Panc1 (cell line): Measurements from ENCODE around the gene OSGIN1. TPM values are rescaled to one million over a fixed set of nuclear protein-coding genes. Genes with fewer than 3 reads are reported as not detected.

ENCODE experiments used
- ATAC-seq: fragments of 200-7000 bp; cut with Tn5 transposase; 2 replicates; pipeline ENCODE4 v1.9.1; 2020; ENCODE audit warnings: mild to moderate bottlenecking, moderate library complexity
- BruUV-seq: library from RNA; stranded (reverse); fragments of 400-500 nt; replicated peaks from 2 replicates; lab custom pipeline; 2021; lab: Mats Ljungman, UMichigan
- CTCF ChIA-PET: fragments of 300-600 bp; sonication (Branson Sonifier 250); formaldehyde crosslinking; loops from one replicate; lab custom pipeline; 2022; ENCODE audit warnings: antibody characterized with exemption; lab: Charles Lee
- POLR2A ChIA-PET: fragments of 300-600 bp; sonication (Branson Sonifier 250); formaldehyde crosslinking; loops from one replicate; lab custom pipeline; 2022; ENCODE audit warnings: antibody characterized with exemption; lab: Charles Lee
- DNase-seq: peaks from one replicate; pipeline ENCODE4 v3.0.0-alpha.2; 2010; ENCODE audit warnings: low read depth, low spot score
- H3K27ac ChIP-seq: 2 replicates; pipeline ENCODE4 v1.5.1; 2011; ENCODE audit warnings: mild to moderate bottlenecking, low read length, inconsistent platforms
- H3K27me3 ChIP-seq: fragments of 200-500 bp; sonication (Bioruptor generic); 2 replicates; pipeline ENCODE4 v1.6.0; 2014; ENCODE audit warnings: low read length, inconsistent platforms; ENCODE audit not compliant: control insufficient read depth, insufficient read depth
- H3K36me3 ChIP-seq: fragments of 200-500 bp; sonication (Bioruptor generic); 2 replicates; pipeline ENCODE4 v1.5.1; 2014; ENCODE audit warnings: inconsistent platforms, mild to moderate bottlenecking, low read length, moderate library complexity; ENCODE audit not compliant: control insufficient read depth, insufficient read depth
- H3K4me1 ChIP-seq: 2 replicates; pipeline ENCODE4 v1.5.1; 2011; ENCODE audit warnings: inconsistent platforms, mild to moderate bottlenecking, low read length, moderate library complexity; ENCODE audit not compliant: control insufficient read depth, insufficient read depth
- H3K4me3 ChIP-seq, 2 experiments: 2 replicates each; pipeline ENCODE4 v1.5.1; 2011 to 2012; ENCODE audit warnings: low read depth in 2 of 2, low read length in 2 of 2, mild to moderate bottlenecking in 2 of 2, inconsistent platforms in 1 of 2, moderate library complexity in 1 of 2
- H3K9me3 ChIP-seq: fragments of 200-500 bp; sonication (Bioruptor generic); 2 replicates; pipeline ENCODE4 v1.5.1; 2014; ENCODE audit warnings: low read depth, mild to moderate bottlenecking, inconsistent platforms, low read length, moderate library complexity; ENCODE audit not compliant: control insufficient read depth, insufficient read depth
- CTCF ChIP-seq: fragments of 450-650 bp; IDR thresholded peaks from 2 replicates; pipeline ENCODE4 v1.5.1; 2017; ENCODE audit warnings: mild to moderate bottlenecking
- POLR2AphosphoS5 ChIP-seq: IDR thresholded peaks from 2 replicates; pipeline ENCODE4 v1.6.1; 2012; ENCODE audit warnings: mild to moderate bottlenecking, low read depth, low read length, moderate library complexity
- SIN3A ChIP-seq: IDR thresholded peaks from 2 replicates; pipeline ENCODE4 v1.6.1; 2012; ENCODE audit warnings: low read depth, mild to moderate bottlenecking, low read length, moderate library complexity, borderline replicate concordance; ENCODE audit not compliant: insufficient read depth
- TCF7L2 ChIP-seq: IDR thresholded peaks from 2 replicates; pipeline ENCODE4 v1.6.1; 2011; ENCODE audit warnings: mild to moderate bottlenecking, low read depth, low read length, inconsistent platforms
- in situ Hi-C: cut with HindIII; loops from 2 replicates; pipeline ENCODE4 v1.10.0; 2016; ENCODE audit warnings: low sequenced_read_pairs, low pct_unique_long_range_greater_than_20kb
- intact Hi-C: fragments of 100-400 bp; cut with micrococcal nuclease; formaldehyde crosslinking; loops from one replicate; pipeline ENCODE4 v1.10.0; 2022; ENCODE audit not compliant: unreplicated experiment
- total RNA-seq: library from RNA; stranded (reverse); gene quantifications from one replicate; pipeline ENCODE4 v1.2.1, GENCODE V29; 2021; ENCODE audit not compliant: unreplicated experiment
- TF ChIP-seq, protein P1 (sequence below), 2 experiments: IDR thresholded peaks; 2 replicates each; pipeline ENCODE4 v1.6.1; 2011 to 2012; ENCODE audit warnings: low read depth in 2 of 2, control low read depth in 1 of 2, low read length in 1 of 2, mild to moderate bottlenecking in 1 of 2, moderate library complexity in 1 of 2; ENCODE audit not compliant: insufficient read depth in 1 of 2

The OSGIN1 gene
- total RNA-seq, 1 experiment from 2014 or later = 4.9 TPM

- peaks cover 9% of the 10 kb centered on the region for H3K4me1 ChIP-seq
- no peak overlapping the region for H3K4me3 ChIP-seq
- no peak for DNase-seq
- no peak for TF ChIP-seq CTCF
- TF ChIP-seq, protein P1, sequence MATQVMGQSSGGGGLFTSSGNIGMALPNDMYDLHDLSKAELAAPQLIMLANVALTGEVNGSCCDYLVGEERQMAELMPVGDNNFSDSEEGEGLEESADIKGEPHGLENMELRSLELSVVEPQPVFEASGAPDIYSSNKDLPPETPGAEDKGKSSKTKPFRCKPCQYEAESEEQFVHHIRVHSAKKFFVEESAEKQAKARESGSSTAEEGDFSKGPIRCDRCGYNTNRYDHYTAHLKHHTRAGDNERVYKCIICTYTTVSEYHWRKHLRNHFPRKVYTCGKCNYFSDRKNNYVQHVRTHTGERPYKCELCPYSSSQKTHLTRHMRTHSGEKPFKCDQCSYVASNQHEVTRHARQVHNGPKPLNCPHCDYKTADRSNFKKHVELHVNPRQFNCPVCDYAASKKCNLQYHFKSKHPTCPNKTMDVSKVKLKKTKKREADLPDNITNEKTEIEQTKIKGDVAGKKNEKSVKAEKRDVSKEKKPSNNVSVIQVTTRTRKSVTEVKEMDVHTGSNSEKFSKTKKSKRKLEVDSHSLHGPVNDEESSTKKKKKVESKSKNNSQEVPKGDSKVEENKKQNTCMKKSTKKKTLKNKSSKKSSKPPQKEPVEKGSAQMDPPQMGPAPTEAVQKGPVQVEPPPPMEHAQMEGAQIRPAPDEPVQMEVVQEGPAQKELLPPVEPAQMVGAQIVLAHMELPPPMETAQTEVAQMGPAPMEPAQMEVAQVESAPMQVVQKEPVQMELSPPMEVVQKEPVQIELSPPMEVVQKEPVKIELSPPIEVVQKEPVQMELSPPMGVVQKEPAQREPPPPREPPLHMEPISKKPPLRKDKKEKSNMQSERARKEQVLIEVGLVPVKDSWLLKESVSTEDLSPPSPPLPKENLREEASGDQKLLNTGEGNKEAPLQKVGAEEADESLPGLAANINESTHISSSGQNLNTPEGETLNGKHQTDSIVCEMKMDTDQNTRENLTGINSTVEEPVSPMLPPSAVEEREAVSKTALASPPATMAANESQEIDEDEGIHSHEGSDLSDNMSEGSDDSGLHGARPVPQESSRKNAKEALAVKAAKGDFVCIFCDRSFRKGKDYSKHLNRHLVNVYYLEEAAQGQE (IDR thresholded peaks at IDR 0.05; ENCODE audit: insufficient read depth in 1 of 2, low read depth in 2 of 2, low read length in 1 of 2) = no peak
- TF ChIP-seq TCF7L2 = no peak
- TF ChIP-seq POLR2AphosphoS5 = no peak
- TF ChIP-seq SIN3A = no peak
- no peak for ATAC-seq
- POLR2A ChIA-PET = no interaction called here
- no peaks in the 10 kb centered on the region for H3K9me3 ChIP-seq
- intact Hi-C loops (no loop called here), in situ Hi-C loops (no loop called here)
- CTCF ChIA-PET = interaction anchor here (0.6 to 1.2 kb wide), 3 partner anchors 106 to 130 kb away, joined by 4 to 6 read pairs (median 6); no protein-coding TSS in a partner anchor
- no peaks in the 10 kb centered on the region; the same call in 1 of the 2 replicates for H3K36me3 ChIP-seq
- no peak overlapping the region for H3K27ac ChIP-seq
- BruUV-seq = no TSS peak
- H3K27me3 ChIP-seq = no peaks in the 10 kb centered on the region
Observed at GRCh38 chr16:83957296-83957855, 4.3 kb downstream of the OSGIN1 start.

- no TSS peak for BruUV-seq
- ATAC-seq (no peak), DNase-seq (no peak)
- intact Hi-C loops (no loop called here), in situ Hi-C loops (no loop called here)
- Histone ChIP-seq H3K27ac (no peak overlapping the region), H3K9me3 (no peaks in the 10 kb centered on the region), H3K4me3 (no peak overlapping the region), H3K4me1 (peaks cover 5% of the 10 kb centered on the region), H3K36me3 (no peaks in the 10 kb centered on the region; the same call in 1 of the 2 replicates), H3K27me3 (no peaks in the 10 kb centered on the region)
- ChIA-PET CTCF (interaction anchor here (0.6 kb wide), 1 partner anchor 131 kb away, joined by 6 read pairs; no protein-coding TSS in a partner anchor), POLR2A (no interaction called here)
- TF ChIP-seq POLR2AphosphoS5 (no peak), CTCF (no peak), TCF7L2 (no peak), SIN3A (no peak)
- TF ChIP-seq, protein P1 (IDR thresholded peaks at IDR 0.05; ENCODE audit: insufficient read depth in 1 of 2, low read depth in 2 of 2, low read length in 1 of 2) = no peak
Observed at GRCh38 chr16:83958137-83958845, 5.3 kb downstream of the OSGIN1 start.
